SK-N-SH (cell line): ENCODE data around the gene ZNF275. TPM values are rescaled to one million over a fixed set of nuclear protein-coding genes. Genes with fewer than 3 reads are reported as not detected.
"Not testable (repeated sequence)": the region's sequence is repeated elsewhere in the genome, so short reads cannot be mapped to it uniquely, and the experiment has no call there.

Experiments
- CTCF ChIA-PET: fragments of 300-600, 350-600 bp; formaldehyde crosslinking; extraction: SDS; loops from one replicate; lab custom pipeline; 2021; lab: Yijun Ruan, JAX
- POLR2A ChIA-PET: fragments of 350-600 bp; sonication (Branson Sonifier 250); formaldehyde crosslinking; extraction: SDS; loops from one replicate; lab custom pipeline; 2020; ENCODE audit warnings: antibody characterized with exemption, inconsistent platforms; lab: Yijun Ruan, JAX
- DNase-seq: peaks from one replicate; pipeline ENCODE4 v3.0.0; 2012
- H2AFZ ChIP-seq: fragments of 200-600 bp; sonication (generic); 2 replicates; pipeline ENCODE4 v1.8.1; 2016; ENCODE audit warnings: antibody characterized with exemption, mild to moderate bottlenecking, low read depth
- H3F3A ChIP-seq: fragments of 200-600 bp; sonication (generic); replicated peaks from 2 replicates; pipeline ENCODE3; 2016; ENCODE audit warnings: antibody characterized with exemption, mild to moderate bottlenecking; ENCODE audit not compliant: insufficient read depth
- H3K27ac ChIP-seq, 2 experiments: fragments of 200-500 bp in 1 of 2; fragments of 200-600 bp in 1 of 2; sonication (Bioruptor generic) in 1 of 2; sonication (generic), shearing (Covaris generic) in 1 of 2; 2 replicates each; pipeline versions ENCODE4 v1.5.1 to v1.6.1; 2014 to 2016; ENCODE audit warnings: low read depth in 2 of 2, inconsistent platforms in 1 of 2, low read length in 1 of 2, mild to moderate bottlenecking in 1 of 2, mixed read lengths in 1 of 2
- H3K27me3 ChIP-seq: fragments of 200-600 bp; sonication (generic), shearing (Covaris generic); 2 replicates; pipeline ENCODE4 v1.6.1; 2016; ENCODE audit warnings: mixed run types; ENCODE audit not compliant: insufficient read depth
- H3K36me3 ChIP-seq, 2 experiments: fragments of 200-500 bp in 1 of 2; fragments of 200-600 bp in 1 of 2; sonication (Bioruptor generic) in 1 of 2; sonication (generic) in 1 of 2; replicated peaks in 1 of 2; 2 replicates each; pipeline versions ENCODE3 to v1.5.1; 2014 to 2016; ENCODE audit warnings: low read length in 1 of 2, mild to moderate bottlenecking in 1 of 2; ENCODE audit not compliant: insufficient read depth in 2 of 2, control insufficient read depth in 1 of 2
- H3K4me1 ChIP-seq, 2 experiments: fragments of 200-500 bp in 1 of 2; fragments of 200-600 bp in 1 of 2; sonication (Bioruptor generic) in 1 of 2; sonication (generic), shearing (Covaris generic) in 1 of 2; 2 replicates each; pipeline versions ENCODE4 v1.5.1 to v1.6.1; 2014 to 2016; ENCODE audit warnings: low read depth in 1 of 2, low read length in 1 of 2, mixed run types in 1 of 2; ENCODE audit not compliant: insufficient read depth in 2 of 2, control insufficient read depth in 1 of 2
- H3K4me2 ChIP-seq: fragments of 200-600 bp; sonication (generic), shearing (Covaris generic); 2 replicates; pipeline ENCODE4 v1.6.1; 2017; ENCODE audit warnings: mixed run types
- H3K4me3 ChIP-seq, 2 experiments: fragments of 200-500 bp in 1 of 2; fragments of 200-600 bp in 1 of 2; sonication (Bioruptor generic) in 1 of 2; sonication (generic), shearing (Covaris generic) in 1 of 2; 2 replicates each; pipeline versions ENCODE4 v1.5.1 to v1.8.1; 2014 to 2016; ENCODE audit warnings: low read depth in 2 of 2, inconsistent platforms in 1 of 2, low read length in 1 of 2, mild to moderate bottlenecking in 1 of 2, mixed read lengths in 1 of 2, moderate library complexity in 1 of 2
- H3K79me2 ChIP-seq: fragments of 200-600 bp; sonication (generic); 2 replicates; pipeline ENCODE4 v1.8.1; 2017; ENCODE audit warnings: mild to moderate bottlenecking; ENCODE audit not compliant: insufficient read depth
- H3K9ac ChIP-seq: fragments of 200-600 bp; sonication (generic); 2 replicates; pipeline ENCODE4 v1.6.1; 2017; ENCODE audit warnings: mixed run types
- H3K9me2 ChIP-seq: fragments of 200-600 bp; sonication (generic); 2 replicates; pipeline ENCODE4 v1.6.1; 2017; ENCODE audit warnings: mixed run types
- H3K9me3 ChIP-seq: fragments of 200-600 bp; sonication (generic); 2 replicates; pipeline ENCODE4 v1.6.1; 2017; ENCODE audit warnings: mixed run types, mild to moderate bottlenecking, moderate library complexity
- H4K20me1 ChIP-seq: fragments of 200-600 bp; sonication (generic); 2 replicates; pipeline ENCODE4 v1.6.1; 2017; ENCODE audit warnings: mild to moderate bottlenecking, mixed run types; ENCODE audit not compliant: insufficient read depth
- ELF1 ChIP-seq: IDR thresholded peaks from 2 replicates; pipeline ENCODE4 v1.4.0; 2012
- EP300 ChIP-seq, 2 experiments: IDR thresholded peaks; 2 replicates each; pipeline versions ENCODE4 v1.4.0 to v1.6.1; 2012; ENCODE audit warnings: borderline replicate concordance in 1 of 2, low read depth in 1 of 2, low read length in 1 of 2
- FOXJ3 ChIP-seq: sonication (generic); formaldehyde crosslinking; IDR thresholded peaks from 2 replicates; pipeline ENCODE4 v1.5.1; 2020; ENCODE audit warnings: mild to moderate bottlenecking, missing genetic modification reagents
- FOXM1 ChIP-seq: IDR thresholded peaks from 2 replicates; pipeline ENCODE4 v1.4.0; 2012; ENCODE audit warnings: low read depth, mild to moderate bottlenecking
- NRF1 ChIP-seq: IDR thresholded peaks from 2 replicates; pipeline ENCODE4 v1.6.1; 2012; ENCODE audit warnings: low read depth, mild to moderate bottlenecking, low read length
- RAD21 ChIP-seq: IDR thresholded peaks from 2 replicates; pipeline ENCODE4 v1.6.1; 2012; ENCODE audit warnings: mild to moderate bottlenecking, low read length
- RCOR1 ChIP-seq: fragments of 150-350 bp; IDR thresholded peaks from 2 replicates; pipeline ENCODE4 v1.6.1; 2017; ENCODE audit warnings: antibody characterized with exemption, low read length
- REST ChIP-seq: IDR thresholded peaks from 2 replicates; pipeline ENCODE4 v1.6.1; 2012; ENCODE audit warnings: mild to moderate bottlenecking, low read depth, low read length, moderate library complexity
- RFX5 ChIP-seq: IDR thresholded peaks from 2 replicates; pipeline ENCODE4 v1.6.1; 2012; ENCODE audit warnings: mild to moderate bottlenecking, improper control_type of control experiment, low read length
- SIN3A ChIP-seq: IDR thresholded peaks from 2 replicates; pipeline ENCODE4 v1.6.1; 2012; ENCODE audit warnings: low read depth, mild to moderate bottlenecking, low read length, moderate library complexity, borderline replicate concordance
- WGBS: methylation state at CpG from one replicate; pipeline ENCODE4 v1.1.6; 2017; ENCODE audit warnings: low lambda C conversion rate; 5-methylcytosine and 5-hydroxymethylcytosine counted together
- polyA plus RNA-seq, 3 experiments: library from polyadenylated mRNA; depleted of rRNA; stranded (reverse); fragments of >200 nt; gene quantifications; 2 replicates each; pipeline ENCODE4 v1.2.3, GENCODE V29; 2012

Gene ZNF275
- polyA plus RNA-seq, 1 of the 3 experiments (the other 2 are of a cell fraction), result 4.9 TPM

GRCh38 chrX:153320047-153320443, 13.9 kb upstream of the ZNF275 start:
- H3F3A ChIP-seq, POLR2A ChIA-PET, DNase-seq, H2AFZ ChIP-seq, H3K9ac ChIP-seq, H4K20me1 ChIP-seq, H3K36me3 ChIP-seq, H3K9me2 ChIP-seq, H3K79me2 ChIP-seq, H3K4me2 ChIP-seq, H3K4me3 ChIP-seq, H3K9me3 ChIP-seq, H3K27me3 ChIP-seq, H3K27ac ChIP-seq, H3K4me1 ChIP-seq: not testable (repeated sequence)
- CTCF ChIA-PET, result interaction anchor here (0.7 kb wide), 1 partner anchor 12 kb away, joined by 3 read pairs; no protein-coding TSS in a partner anchor
- 35% methylated on average over 1 of the region's 1 CpG for WGBS

- POLR2A ChIA-PET, result no interaction called here
These were observed 13.3 kb upstream of the ZNF275 start for GRCh38 chrX:153320555-153321184.

GRCh38 chrX:153321381-153322124, 12.4 kb upstream of the ZNF275 start, which contains the start of gene PNMA6F:
Gene PNMA6F, minus strand, starts transcription at chrX:153321767. Its CDS starts 1,093 bp downstream, at chrX:153320674.
- Histone ChIP-seq H3K27ac (no peak within 1 kb of the TSS), H4K20me1 (no peaks in the 10 kb centered on the region), H3K79me2 (no peaks in the 10 kb centered on the region), H3K4me3 (no peak within 1 kb of the TSS), H3F3A (no peaks in the 10 kb centered on the region), H3K9me2 (no peaks in the 10 kb centered on the region), H3K36me3 (no peaks in the 10 kb centered on the region), H3K9me3 (no peaks in the 10 kb centered on the region), H2AFZ (no peak within 1 kb of the TSS), H3K4me1 (no peaks in the 10 kb centered on the region), H3K4me2 (no peak within 1 kb of the TSS), H3K27me3 (peaks cover 8% of the 10 kb centered on the region; the same call in 1 of the 2 replicates), H3K9ac (no peak within 1 kb of the TSS)
- TF ChIP-seq RCOR1, result no peak
- TF ChIP-seq EP300 (IDR thresholded peaks at IDR 0.05; ENCODE audit: borderline replicate concordance in 1 of 2, low read depth in 1 of 2, low read length in 1 of 2), result no peak
- no peak for TF ChIP-seq FOXJ3 (CRISPR knock-in tag)
- no peak for TF ChIP-seq REST
- ChIA-PET POLR2A (no interaction called here), CTCF (no interaction called here)
- 7% methylated on average over 5 of the region's 36 CpGs for WGBS
- DNase-seq, result no peak

More at GRCh38 chrX:153320555-153321184, 13.3 kb upstream of the ZNF275 start:
- TF ChIP-seq RFX5, result no peak
- no peak for TF ChIP-seq FOXJ3 (CRISPR knock-in tag)
- no peak for TF ChIP-seq SIN3A
- no peak for TF ChIP-seq FOXM1
- no peak for TF ChIP-seq RCOR1
- no peak for TF ChIP-seq NRF1
- no peak for TF ChIP-seq RAD21
- no peak for TF ChIP-seq ELF1
- 3% methylated on average over 3 of the region's 13 CpGs for WGBS
- H3K4me3 ChIP-seq, result no peak overlapping the region
- H3K4me2 ChIP-seq, result no peak overlapping the region
- DNase-seq, result no peak
- no peaks in the 10 kb centered on the region for H3K36me3 ChIP-seq
- no peaks in the 10 kb centered on the region for H3F3A ChIP-seq
- H3K9me2 ChIP-seq, result no peaks in the 10 kb centered on the region
- H3K27me3 ChIP-seq, result peaks cover 8% of the 10 kb centered on the region; the same call in 1 of the 2 replicates
- no peak overlapping the region for H3K27ac ChIP-seq
- H3K4me1 ChIP-seq, result no peaks in the 10 kb centered on the region
- H4K20me1 ChIP-seq, result no peaks in the 10 kb centered on the region
- no peak overlapping the region for H2AFZ ChIP-seq
- no peaks in the 10 kb centered on the region for H3K9me3 ChIP-seq
- CTCF ChIA-PET, result no interaction called here
- no peak overlapping the region for H3K9ac ChIP-seq
- no peaks in the 10 kb centered on the region for H3K79me2 ChIP-seq
